SK-N-SH (cell line): ENCODE measurements around the gene CCDC13. TPM values are rescaled to one million over a fixed set of nuclear protein-coding genes. Genes with fewer than 3 reads are reported as not detected.
A peak's percentile ranks its signal among the peaks of the same experiment; 100 is the strongest.

Experiments
- CTCF ChIA-PET: fragments of 300-600, 350-600 bp; formaldehyde crosslinking; extraction: SDS; loops from one replicate; lab custom pipeline; 2021; lab: Yijun Ruan, JAX
- POLR2A ChIA-PET: fragments of 350-600 bp; sonication (Branson Sonifier 250); formaldehyde crosslinking; extraction: SDS; loops from one replicate; lab custom pipeline; 2020; ENCODE audit warnings: antibody characterized with exemption, inconsistent platforms; lab: Yijun Ruan, JAX
- DNase-seq: peaks from one replicate; pipeline ENCODE4 v3.0.0; 2012
- H2AFZ ChIP-seq: fragments of 200-600 bp; sonication (generic); 2 replicates; pipeline ENCODE4 v1.8.1; 2016; ENCODE audit warnings: antibody characterized with exemption, mild to moderate bottlenecking, low read depth
- H3F3A ChIP-seq: fragments of 200-600 bp; sonication (generic); replicated peaks from 2 replicates; pipeline ENCODE3; 2016; ENCODE audit warnings: antibody characterized with exemption, mild to moderate bottlenecking; ENCODE audit not compliant: insufficient read depth
- H3K27ac ChIP-seq, 2 experiments: fragments of 200-500 bp in 1 of 2; fragments of 200-600 bp in 1 of 2; sonication (Bioruptor generic) in 1 of 2; sonication (generic), shearing (Covaris generic) in 1 of 2; 2 replicates each; pipeline versions ENCODE4 v1.5.1 to v1.6.1; 2014 to 2016; ENCODE audit warnings: low read depth in 2 of 2, inconsistent platforms in 1 of 2, low read length in 1 of 2, mild to moderate bottlenecking in 1 of 2, mixed read lengths in 1 of 2
- H3K27me3 ChIP-seq: fragments of 200-600 bp; sonication (generic), shearing (Covaris generic); 2 replicates; pipeline ENCODE4 v1.6.1; 2016; ENCODE audit warnings: mixed run types; ENCODE audit not compliant: insufficient read depth
- H3K36me3 ChIP-seq, 2 experiments: fragments of 200-500 bp in 1 of 2; fragments of 200-600 bp in 1 of 2; sonication (Bioruptor generic) in 1 of 2; sonication (generic) in 1 of 2; replicated peaks in 1 of 2; 2 replicates each; pipeline versions ENCODE3 to v1.5.1; 2014 to 2016; ENCODE audit warnings: low read length in 1 of 2, mild to moderate bottlenecking in 1 of 2; ENCODE audit not compliant: insufficient read depth in 2 of 2, control insufficient read depth in 1 of 2
- H3K4me1 ChIP-seq, 2 experiments: fragments of 200-500 bp in 1 of 2; fragments of 200-600 bp in 1 of 2; sonication (Bioruptor generic) in 1 of 2; sonication (generic), shearing (Covaris generic) in 1 of 2; 2 replicates each; pipeline versions ENCODE4 v1.5.1 to v1.6.1; 2014 to 2016; ENCODE audit warnings: low read depth in 1 of 2, low read length in 1 of 2, mixed run types in 1 of 2; ENCODE audit not compliant: insufficient read depth in 2 of 2, control insufficient read depth in 1 of 2
- H3K4me2 ChIP-seq: fragments of 200-600 bp; sonication (generic), shearing (Covaris generic); 2 replicates; pipeline ENCODE4 v1.6.1; 2017; ENCODE audit warnings: mixed run types
- H3K4me3 ChIP-seq, 2 experiments: fragments of 200-500 bp in 1 of 2; fragments of 200-600 bp in 1 of 2; sonication (Bioruptor generic) in 1 of 2; sonication (generic), shearing (Covaris generic) in 1 of 2; 2 replicates each; pipeline versions ENCODE4 v1.5.1 to v1.8.1; 2014 to 2016; ENCODE audit warnings: low read depth in 2 of 2, inconsistent platforms in 1 of 2, low read length in 1 of 2, mild to moderate bottlenecking in 1 of 2, mixed read lengths in 1 of 2, moderate library complexity in 1 of 2
- H3K79me2 ChIP-seq: fragments of 200-600 bp; sonication (generic); 2 replicates; pipeline ENCODE4 v1.8.1; 2017; ENCODE audit warnings: mild to moderate bottlenecking; ENCODE audit not compliant: insufficient read depth
- H3K9ac ChIP-seq: fragments of 200-600 bp; sonication (generic); 2 replicates; pipeline ENCODE4 v1.6.1; 2017; ENCODE audit warnings: mixed run types
- H3K9me2 ChIP-seq: fragments of 200-600 bp; sonication (generic); 2 replicates; pipeline ENCODE4 v1.6.1; 2017; ENCODE audit warnings: mixed run types
- H3K9me3 ChIP-seq: fragments of 200-600 bp; sonication (generic); 2 replicates; pipeline ENCODE4 v1.6.1; 2017; ENCODE audit warnings: mixed run types, mild to moderate bottlenecking, moderate library complexity
- H4K20me1 ChIP-seq: fragments of 200-600 bp; sonication (generic); 2 replicates; pipeline ENCODE4 v1.6.1; 2017; ENCODE audit warnings: mild to moderate bottlenecking, mixed run types; ENCODE audit not compliant: insufficient read depth
- CTCF ChIP-seq: fragments of 200-600 bp; sonication (generic); IDR thresholded peaks from 2 replicates; pipeline ENCODE4 v1.6.1; 2017; ENCODE audit warnings: antibody characterized with exemption, mild to moderate bottlenecking, moderate library complexity
- GATA2 ChIP-seq: sonication (generic); formaldehyde crosslinking; IDR thresholded peaks from 2 replicates; pipeline ENCODE4 v1.5.0; 2020; ENCODE audit warnings: mild to moderate bottlenecking, missing genetic modification reagents
- IRF3 ChIP-seq: fragments of 150-350 bp; IDR thresholded peaks from 2 replicates; pipeline ENCODE4 v1.6.1; 2016; ENCODE audit warnings: mild to moderate bottlenecking, low read depth, low read length
- MAX ChIP-seq: IDR thresholded peaks from 2 replicates; pipeline ENCODE4 v1.4.0; 2012; ENCODE audit warnings: low read depth
- MEF2A ChIP-seq: IDR thresholded peaks from 2 replicates; pipeline ENCODE4 v1.4.0; 2012; ENCODE audit warnings: low read depth, borderline replicate concordance
- NRF1 ChIP-seq: IDR thresholded peaks from 2 replicates; pipeline ENCODE4 v1.6.1; 2012; ENCODE audit warnings: low read depth, mild to moderate bottlenecking, low read length
- POLR2AphosphoS5 ChIP-seq: IDR thresholded peaks from 2 replicates; pipeline ENCODE4 v1.6.1; 2012; ENCODE audit warnings: low read depth, low read length
- RXRA ChIP-seq: IDR thresholded peaks from 2 replicates; pipeline ENCODE4 v1.4.0; 2012; ENCODE audit warnings: low read depth, mild to moderate bottlenecking, borderline replicate concordance
- SIN3A ChIP-seq: IDR thresholded peaks from 2 replicates; pipeline ENCODE4 v1.6.1; 2012; ENCODE audit warnings: low read depth, mild to moderate bottlenecking, low read length, moderate library complexity, borderline replicate concordance
- WGBS: methylation state at CpG from one replicate; pipeline ENCODE4 v1.1.6; 2017; ENCODE audit warnings: low lambda C conversion rate; 5-methylcytosine and 5-hydroxymethylcytosine counted together
- polyA plus RNA-seq, 3 experiments: library from polyadenylated mRNA; depleted of rRNA; stranded (reverse); fragments of >200 nt; gene quantifications; 2 replicates each; pipeline ENCODE4 v1.2.3, GENCODE V29; 2012

Gene CCDC13
- polyA plus RNA-seq, 1 of the 3 experiments (the other 2 are of a cell fraction) = 0.66 TPM

GRCh38 chr3:42820746-42821051 lies 47.6 kb upstream of the CCDC13 start:
- peaks cover 12% of the 10 kb centered on the region for H3F3A ChIP-seq
- H3K4me2 ChIP-seq = no peak overlapping the region
- H3K27me3 ChIP-seq = no peaks in the 10 kb centered on the region
- H3K4me3 ChIP-seq = no peak overlapping the region
- no peaks in the 10 kb centered on the region for H4K20me1 ChIP-seq
- peaks cover 0 to 11% of the 10 kb centered on the region in 2 experiments; a peak in 2 of 4 replicates for H3K4me1 ChIP-seq
- no peaks in the 10 kb centered on the region for H3K36me3 ChIP-seq
- POLR2A ChIA-PET = no interaction called here
- H3K9me3 ChIP-seq = no peaks in the 10 kb centered on the region
- no peak for DNase-seq
- TF ChIP-seq MAX (no peak), IRF3 (no peak), SIN3A (no peak)
- H3K27ac ChIP-seq = no peak overlapping the region
- H3K9me2 ChIP-seq = no peaks in the 10 kb centered on the region
- WGBS = 74% methylated on average over 6 of the region's 6 CpGs
- H2AFZ ChIP-seq = no peak overlapping the region
- H3K79me2 ChIP-seq = no peaks in the 10 kb centered on the region
- CTCF ChIA-PET = interaction anchor here (1.0 to 6.3 kb wide), 5 partner anchors 8 to 25 kb away, joined by 3 to 38 read pairs (median 16); partner anchors contain the start of gene HIGD1A
- no peak overlapping the region for H3K9ac ChIP-seq

GRCh38 chr3:42819351-42819965 lies 46.4 kb upstream of the CCDC13 start:
- H3K27ac ChIP-seq = peak overlapping the region; percentile 12 to 64; a peak in 2 of 4 replicates
- H3K4me3 ChIP-seq = no peak overlapping the region
- WGBS = 5% methylated on average over 2 of the region's 2 CpGs
- no peaks in the 10 kb centered on the region for H3K36me3 ChIP-seq
- peak; percentile 54 for DNase-seq
- H3K4me2 ChIP-seq = peak overlapping the region; percentile 12; the same call in 1 of the 2 replicates
- H3K79me2 ChIP-seq = no peaks in the 10 kb centered on the region
- peaks cover 12% of the 10 kb centered on the region for H3F3A ChIP-seq
- H4K20me1 ChIP-seq = no peaks in the 10 kb centered on the region
- ChIA-PET POLR2A (interaction anchor here (0.5 to 1.1 kb wide), 2 partner anchors 15 to 165 kb away, joined by 3 to 5 read pairs; partner anchors contain the start of gene HIGD1A), CTCF (interaction anchor here (0.6 to 6.3 kb wide), 19 partner anchors 9 to 630 kb away, joined by 3 to 38 read pairs (median 4); partner anchors contain the start of genes ACKR2 and HIGD1A)
- no peak overlapping the region for H3K9ac ChIP-seq
- peaks cover 0 to 11% of the 10 kb centered on the region in 2 experiments; a peak in 2 of 4 replicates for H3K4me1 ChIP-seq
- H3K27me3 ChIP-seq = no peaks in the 10 kb centered on the region
- H3K9me3 ChIP-seq = no peaks in the 10 kb centered on the region
- no peak overlapping the region for H2AFZ ChIP-seq
- H3K9me2 ChIP-seq = no peaks in the 10 kb centered on the region
- peak; percentile 28; the same call in 1 of the 2 replicates for TF ChIP-seq CTCF
- no peak for TF ChIP-seq RXRA
- TF ChIP-seq NRF1 = no peak
- no peak for TF ChIP-seq GATA2 (CRISPR knock-in tag)
- no peak for TF ChIP-seq POLR2AphosphoS5
- TF ChIP-seq MEF2A = no peak
